ENCODE data around the gene MALRD1. TPM values are rescaled to one million over a fixed set of nuclear protein-coding genes. Genes with fewer than 3 reads are reported as not detected.

MALRD1 gene
- total RNA-seq, 1 donor from 2014 or later: 7.0 TPM

DNA sequence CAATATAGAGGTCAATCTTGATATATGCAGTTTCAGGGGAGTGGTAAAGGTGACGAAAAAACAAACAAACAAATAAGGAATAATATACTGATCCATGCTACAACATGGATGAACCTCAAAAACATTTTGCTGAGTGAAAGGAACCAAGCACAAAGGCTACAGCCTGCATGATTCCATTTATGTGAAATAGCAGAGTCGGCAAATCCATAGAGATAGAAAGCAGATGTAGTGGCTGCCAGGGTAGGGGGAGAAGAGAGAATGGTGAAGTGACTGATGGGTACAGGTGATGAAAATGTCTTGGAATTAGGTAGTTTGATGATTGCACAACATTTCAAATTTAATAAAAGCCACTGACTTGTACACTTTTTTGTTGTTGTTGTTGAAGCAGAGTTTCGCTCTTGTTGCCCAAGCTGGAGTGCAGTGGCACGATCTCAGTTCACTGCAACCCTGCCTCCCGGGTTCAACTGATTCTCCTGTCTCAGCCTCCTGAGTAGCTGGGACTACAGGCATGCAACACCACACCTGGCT lies 71.8 kb downstream of the MALRD1 start:
- Histone ChIP-seq H3K4me1 (no peaks in the 10 kb centered on the region), H3K27ac (no peak overlapping the region), H3K9me3 (no peaks in the 10 kb centered on the region), H3K27me3 (no peaks in the 10 kb centered on the region), H3K4me3 (no peak overlapping the region), H3K36me3 (no peaks in the 10 kb centered on the region)
- TF ChIP-seq CTCF (IDR thresholded peaks at IDR 0.05): no peak
- intact Hi-C loops (cut with DNase I): no loop called here
- ATAC-seq: no peak
- DNase-seq: no peak

DNA sequence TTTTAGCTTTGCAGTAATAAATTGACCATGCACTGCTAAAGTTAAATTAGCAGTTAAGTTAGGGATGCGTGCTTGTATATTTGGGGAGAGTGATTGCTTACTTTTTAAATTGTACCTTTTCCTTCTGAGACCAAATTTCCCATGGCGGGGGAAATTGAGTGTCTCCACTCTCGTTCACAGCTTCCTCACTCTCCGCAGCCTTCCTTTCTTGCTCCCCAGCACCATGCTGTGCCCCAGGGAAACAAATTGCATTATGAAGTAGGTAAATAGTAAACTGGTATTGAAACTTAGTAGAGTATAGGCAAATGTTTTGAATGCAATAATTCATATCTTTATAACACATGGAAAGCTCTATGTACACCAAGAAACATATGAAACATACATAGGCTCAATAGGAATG lies 85.4 kb downstream of the MALRD1 start:
- no peak for TF ChIP-seq CTCF (IDR thresholded peaks at IDR 0.05)
- H3K27me3 ChIP-seq: no peaks in the 10 kb centered on the region
- no peak overlapping the region for H3K27ac ChIP-seq
- DNase-seq (no peak), ATAC-seq (no peak)
- H3K36me3 ChIP-seq: no peaks in the 10 kb centered on the region
- no peaks in the 10 kb centered on the region for H3K9me3 ChIP-seq
- H3K4me3 ChIP-seq: no peak overlapping the region
- intact Hi-C loops (cut with DNase I): no loop called here
- no peaks in the 10 kb centered on the region for H3K4me1 ChIP-seq

- intact Hi-C loops (cut with DNase I): no loop called here
- Histone ChIP-seq H3K9me3 (no peaks in the 10 kb centered on the region), H3K27ac (no peak overlapping the region), H3K4me3 (no peak overlapping the region), H3K27me3 (no peaks in the 10 kb centered on the region), H3K36me3 (no peaks in the 10 kb centered on the region), H3K4me1 (no peaks in the 10 kb centered on the region)
- DNase-seq (no peak), ATAC-seq (no peak)
- no peak for TF ChIP-seq CTCF (IDR thresholded peaks at IDR 0.05)
These were observed 94.4 kb downstream of the MALRD1 start for GRCh38 chr10:19142967-19143366.

DNA sequence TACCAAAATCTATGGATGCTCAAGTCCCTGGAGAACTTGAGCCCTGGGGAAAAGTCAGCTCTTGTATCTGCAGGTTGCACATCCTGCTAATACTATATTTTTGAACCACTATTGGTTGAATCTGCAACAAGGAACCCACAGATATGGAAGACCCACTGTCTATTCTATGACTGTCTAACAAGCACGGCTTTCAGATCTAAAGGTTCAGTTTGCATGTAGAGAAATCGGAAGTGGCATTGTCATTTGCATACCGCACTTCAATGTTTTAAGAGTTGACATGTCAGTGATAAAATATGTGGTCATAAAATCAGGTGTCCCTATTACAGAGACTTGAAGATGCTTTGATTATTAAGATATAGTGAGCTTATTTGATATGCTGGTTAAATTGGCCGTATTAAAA lies 95.6 kb downstream of the MALRD1 start:
- H3K9me3 ChIP-seq: no peaks in the 10 kb centered on the region
- H3K27me3 ChIP-seq: no peaks in the 10 kb centered on the region
- no peaks in the 10 kb centered on the region for H3K36me3 ChIP-seq
- TF ChIP-seq CTCF (IDR thresholded peaks at IDR 0.05): no peak
- no peak for DNase-seq
- H3K4me3 ChIP-seq: no peak overlapping the region
- intact Hi-C loops (cut with DNase I): no loop called here
- H3K4me1 ChIP-seq: no peaks in the 10 kb centered on the region
- no peak overlapping the region for H3K27ac ChIP-seq
- ATAC-seq: no peak

DNA sequence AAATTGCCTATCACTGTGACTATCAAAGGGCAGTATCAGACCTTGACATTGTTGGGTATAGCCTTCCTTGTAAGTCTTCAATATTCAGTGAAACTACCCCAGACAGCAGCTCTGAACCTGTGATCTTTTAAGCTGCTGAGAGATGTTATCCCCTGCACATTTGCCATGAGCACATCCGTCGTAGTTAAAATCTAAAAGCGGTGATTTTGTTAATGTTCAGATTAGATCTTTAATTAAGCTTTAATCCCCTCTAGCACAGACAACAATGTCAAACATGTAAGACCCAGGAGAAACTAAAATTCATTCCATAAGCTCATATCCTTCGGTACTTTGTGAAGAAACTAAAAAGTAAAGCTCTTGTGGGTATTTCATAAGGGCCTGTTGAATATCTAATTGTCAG lies 105.8 kb downstream of the MALRD1 start:
- Histone ChIP-seq H3K27me3 (no peaks in the 10 kb centered on the region), H3K9me3 (no peaks in the 10 kb centered on the region), H3K27ac (no peak overlapping the region), H3K4me3 (no peak overlapping the region), H3K4me1 (no peaks in the 10 kb centered on the region), H3K36me3 (no peaks in the 10 kb centered on the region)
- no peak for TF ChIP-seq CTCF (IDR thresholded peaks at IDR 0.05)
- no peak for DNase-seq
- no peak for ATAC-seq
- intact Hi-C loops (cut with DNase I): no loop called here

DNA sequence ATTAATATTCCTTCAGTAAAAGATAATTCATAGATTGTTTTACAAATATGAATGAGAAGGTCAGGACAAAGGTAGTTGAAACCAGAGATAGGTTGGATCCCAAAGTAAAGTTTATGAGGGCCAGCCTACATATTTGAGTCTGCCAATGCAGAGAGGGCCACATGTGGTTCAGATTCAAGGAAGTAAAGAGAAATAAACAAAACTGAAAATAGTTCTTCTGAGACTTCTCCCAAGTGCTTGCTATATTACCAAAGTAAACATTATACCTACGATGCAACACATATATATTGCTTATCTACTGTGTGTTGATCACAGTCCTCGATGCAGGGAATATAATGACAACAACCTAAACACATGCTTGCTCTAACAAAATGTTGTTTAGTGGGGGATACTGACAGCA lies 109.8 kb downstream of the MALRD1 start:
- H3K36me3 ChIP-seq: no peaks in the 10 kb centered on the region
- H3K27me3 ChIP-seq: no peaks in the 10 kb centered on the region
- H3K27ac ChIP-seq: no peak overlapping the region
- H3K4me3 ChIP-seq: no peak overlapping the region
- DNase-seq: no peak
- H3K9me3 ChIP-seq: no peaks in the 10 kb centered on the region
- intact Hi-C loops (cut with DNase I): no loop called here
- no peak for TF ChIP-seq CTCF (IDR thresholded peaks at IDR 0.05)
- H3K4me1 ChIP-seq: no peaks in the 10 kb centered on the region
- no peak for ATAC-seq
